ENCODE results near the gene CHST15.

Gene CHST15

DNA sequence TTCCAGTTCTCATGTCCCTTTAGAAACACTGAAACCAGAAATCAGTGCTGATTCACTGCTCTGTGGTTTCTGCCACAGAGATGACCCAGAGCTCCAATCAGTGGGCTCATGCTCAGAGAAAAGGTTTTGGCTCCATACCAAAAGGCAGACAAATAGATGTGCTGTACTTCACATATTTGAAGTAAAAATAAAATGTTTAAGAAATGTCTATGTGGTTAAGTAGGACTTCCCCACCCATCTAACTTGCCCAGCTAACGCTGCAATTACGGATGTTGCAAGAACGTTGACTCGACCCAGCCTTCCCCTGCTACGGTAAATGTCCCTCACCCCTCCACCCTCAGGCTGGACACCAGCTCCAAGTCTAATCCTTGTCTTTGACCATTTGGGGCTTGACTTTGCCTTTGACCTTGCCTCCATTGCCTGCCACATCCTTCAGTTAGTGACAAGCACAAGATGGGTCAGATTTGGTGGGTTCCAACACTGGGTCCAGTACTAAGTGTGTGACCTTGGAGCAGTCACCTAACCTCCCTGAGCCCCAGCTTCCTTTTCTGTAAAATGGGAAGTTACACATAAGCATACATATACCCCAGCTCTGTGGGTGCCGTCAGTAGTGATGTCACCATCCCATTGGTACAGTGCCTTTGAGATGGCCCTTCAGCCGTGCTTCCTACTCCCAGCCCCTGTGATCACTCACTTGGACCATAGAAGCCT is 95.8 kb downstream of the CHST15 start:
- Histone ChIP-seq H3K27ac (ENCODE audit: low read length) (no peak overlapping the region), H3K9me3 (ENCODE audit: insufficient read depth, low read length, severe bottlenecking) (no peaks in the 10 kb centered on the region), H3K9ac (ENCODE audit: low read depth, low read length) (no peak overlapping the region), H3K36me3 (ENCODE audit: insufficient read depth, low read length) (no peaks in the 10 kb centered on the region), H3K4me2 (ENCODE audit: insufficient read depth, low read length) (no peak overlapping the region), H3K4me1 (ENCODE audit: insufficient read depth, low read length) (peaks cover 16% of the 10 kb centered on the region), H3K79me2 (ENCODE audit: insufficient read depth, low read length) (no peaks in the 10 kb centered on the region), H3K4me3 (ENCODE audit: low read depth in 1 of 2, low read length in 2 of 2) (no peak overlapping the region), H3K27me3 (ENCODE audit: insufficient read depth, low read length, poor library complexity) (no peaks in the 10 kb centered on the region), H2AFZ (ENCODE audit: low read depth, low read length) (no peak overlapping the region), H4K20me1 (ENCODE audit: insufficient read depth, low read length) (no peaks in the 10 kb centered on the region)
- DNase-seq, result no peak
- TF ChIP-seq, protein P1, sequence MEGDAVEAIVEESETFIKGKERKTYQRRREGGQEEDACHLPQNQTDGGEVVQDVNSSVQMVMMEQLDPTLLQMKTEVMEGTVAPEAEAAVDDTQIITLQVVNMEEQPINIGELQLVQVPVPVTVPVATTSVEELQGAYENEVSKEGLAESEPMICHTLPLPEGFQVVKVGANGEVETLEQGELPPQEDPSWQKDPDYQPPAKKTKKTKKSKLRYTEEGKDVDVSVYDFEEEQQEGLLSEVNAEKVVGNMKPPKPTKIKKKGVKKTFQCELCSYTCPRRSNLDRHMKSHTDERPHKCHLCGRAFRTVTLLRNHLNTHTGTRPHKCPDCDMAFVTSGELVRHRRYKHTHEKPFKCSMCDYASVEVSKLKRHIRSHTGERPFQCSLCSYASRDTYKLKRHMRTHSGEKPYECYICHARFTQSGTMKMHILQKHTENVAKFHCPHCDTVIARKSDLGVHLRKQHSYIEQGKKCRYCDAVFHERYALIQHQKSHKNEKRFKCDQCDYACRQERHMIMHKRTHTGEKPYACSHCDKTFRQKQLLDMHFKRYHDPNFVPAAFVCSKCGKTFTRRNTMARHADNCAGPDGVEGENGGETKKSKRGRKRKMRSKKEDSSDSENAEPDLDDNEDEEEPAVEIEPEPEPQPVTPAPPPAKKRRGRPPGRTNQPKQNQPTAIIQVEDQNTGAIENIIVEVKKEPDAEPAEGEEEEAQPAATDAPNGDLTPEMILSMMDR (IDR thresholded peaks at IDR 0.05; ENCODE audit: borderline replicate concordance, extremely low read depth, low read length, poor library complexity, severe bottlenecking), result no peak
- no peak for TF ChIP-seq EZH2 (IDR thresholded peaks at IDR 0.05; ENCODE audit: borderline replicate concordance, low read depth, low read length, severe bottlenecking)
- no peak for ATAC-seq (ENCODE audit: insufficient read depth, low read depth)

DNA sequence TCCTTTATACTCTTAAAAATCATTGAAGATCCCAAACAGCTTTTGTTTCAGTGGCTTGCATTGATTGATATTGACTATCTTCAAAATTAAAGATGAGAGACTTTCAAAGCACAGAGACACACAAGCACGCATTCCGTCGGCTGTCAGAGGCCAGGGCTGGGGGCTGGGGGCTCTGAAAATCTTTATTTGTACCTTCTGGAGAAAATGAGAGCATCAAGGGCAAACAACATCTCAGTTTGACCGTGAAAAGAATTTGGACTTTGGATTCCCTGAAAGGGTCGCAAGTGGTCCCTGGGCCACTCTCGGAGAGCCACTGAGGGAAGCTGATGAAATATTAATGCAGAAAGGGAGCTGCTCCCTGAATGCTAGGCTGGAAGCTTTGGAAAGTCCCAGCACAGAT is 96.4 kb downstream of the CHST15 start:
- no peak overlapping the region for H3K9ac ChIP-seq (ENCODE audit: low read depth, low read length)

DNA sequence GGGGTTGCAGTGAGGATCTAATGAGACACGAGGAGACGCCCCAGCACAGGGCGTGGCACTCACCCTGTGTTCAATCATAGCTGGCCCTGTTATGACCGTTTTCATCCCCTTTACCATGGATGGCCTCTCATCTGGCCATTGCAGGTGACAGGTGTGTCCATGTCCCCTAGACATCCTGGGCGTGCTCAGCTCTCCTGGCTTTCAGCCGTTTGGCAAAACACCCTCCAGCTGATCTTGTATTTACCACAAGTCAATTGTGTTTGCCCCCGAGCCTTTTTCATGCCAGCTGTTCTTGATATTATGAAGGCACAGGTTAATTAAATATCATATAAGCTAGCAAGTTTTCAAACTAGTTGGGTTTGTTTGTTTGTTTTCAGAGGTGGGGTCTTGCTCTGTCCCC is 97.1 kb downstream of the CHST15 start:
- Histone ChIP-seq H3K79me2 (ENCODE audit: insufficient read depth, low read length) (no peaks in the 10 kb centered on the region), H3K4me2 (ENCODE audit: insufficient read depth, low read length) (no peak overlapping the region), H3K36me3 (ENCODE audit: insufficient read depth, low read length) (no peaks in the 10 kb centered on the region), H3K9me3 (ENCODE audit: insufficient read depth, low read length, severe bottlenecking) (no peaks in the 10 kb centered on the region), H2AFZ (ENCODE audit: low read depth, low read length) (no peak overlapping the region), H3K4me3 (ENCODE audit: low read depth in 1 of 2, low read length in 2 of 2) (no peak overlapping the region), H3K4me1 (ENCODE audit: insufficient read depth, low read length) (peaks cover 16% of the 10 kb centered on the region), H4K20me1 (ENCODE audit: insufficient read depth, low read length) (no peaks in the 10 kb centered on the region), H3K27me3 (ENCODE audit: insufficient read depth, low read length, poor library complexity) (no peaks in the 10 kb centered on the region), H3K9ac (ENCODE audit: low read depth, low read length) (no peak overlapping the region), H3K27ac (ENCODE audit: low read length) (peak overlapping the region; percentile 31; the same call in 1 of the 2 replicates)
- DNase-seq (no peak), ATAC-seq (ENCODE audit: insufficient read depth, low read depth) (no peak)
- TF ChIP-seq, protein P1 (IDR thresholded peaks at IDR 0.05; ENCODE audit: borderline replicate concordance, extremely low read depth, low read length, poor library complexity, severe bottlenecking), result no peak
- no peak for TF ChIP-seq EZH2 (IDR thresholded peaks at IDR 0.05; ENCODE audit: borderline replicate concordance, low read depth, low read length, severe bottlenecking)

More for the DNA sequence above, 96.4 kb downstream of the CHST15 start:
- no peak for ATAC-seq (ENCODE audit: insufficient read depth, low read depth)
- TF ChIP-seq EZH2 (IDR thresholded peaks at IDR 0.05; ENCODE audit: borderline replicate concordance, low read depth, low read length, severe bottlenecking), result no peak
- TF ChIP-seq, protein P1 (IDR thresholded peaks at IDR 0.05; ENCODE audit: borderline replicate concordance, extremely low read depth, low read length, poor library complexity, severe bottlenecking), result no peak
- Histone ChIP-seq H3K27me3 (ENCODE audit: insufficient read depth, low read length, poor library complexity) (no peaks in the 10 kb centered on the region), H3K4me1 (ENCODE audit: insufficient read depth, low read length) (peaks cover 16% of the 10 kb centered on the region), H3K4me2 (ENCODE audit: insufficient read depth, low read length) (no peak overlapping the region), H3K9me3 (ENCODE audit: insufficient read depth, low read length, severe bottlenecking) (no peaks in the 10 kb centered on the region), H2AFZ (ENCODE audit: low read depth, low read length) (no peak overlapping the region), H3K79me2 (ENCODE audit: insufficient read depth, low read length) (no peaks in the 10 kb centered on the region), H4K20me1 (ENCODE audit: insufficient read depth, low read length) (no peaks in the 10 kb centered on the region), H3K4me3 (ENCODE audit: low read depth in 1 of 2, low read length in 2 of 2) (no peak overlapping the region), H3K36me3 (ENCODE audit: insufficient read depth, low read length) (no peaks in the 10 kb centered on the region), H3K27ac (ENCODE audit: low read length) (no peak overlapping the region)
- DNase-seq, result no peak
